MCF 10A (cell line): ENCODE data around the gene AGBL1. TPM values are rescaled to one million over a fixed set of nuclear protein-coding genes. Genes with fewer than 3 reads are reported as not detected.

Source experiments
- BruUV-seq: library from RNA; stranded (reverse); fragments of 400-500 nt; replicated peaks from 2 replicates; lab custom pipeline; 2021; lab: Mats Ljungman, UMichigan
- CTCF ChIA-PET: fragments of 300-600 bp; sonication (Branson Sonifier 250); formaldehyde crosslinking; extraction: SDS; loops from one replicate; lab custom pipeline; 2021; ENCODE audit warnings: antibody characterized with exemption, inconsistent platforms; lab: Yijun Ruan, JAX
- POLR2A ChIA-PET: fragments of 300-600, 350-650 bp; sonication (Branson Sonifier 250); formaldehyde crosslinking; extraction: SDS; loops from one replicate; lab custom pipeline; 2020; ENCODE audit warnings: antibody characterized with exemption, inconsistent platforms; lab: Yijun Ruan, JAX
- DNase-seq: peaks from one replicate; pipeline ENCODE4 v3.0.0-alpha.2; 2018; ENCODE audit not compliant: unreplicated experiment
- H3K27ac Mint-ChIP-seq: one replicate; pipeline ENCODE4 v1.8.0; 2022; ENCODE audit warnings: mild to moderate bottlenecking, low read depth, mixed read lengths; ENCODE audit not compliant: unreplicated experiment
- H3K27me3 Mint-ChIP-seq: one replicate; pipeline ENCODE4 v1.8.0; 2022; ENCODE audit warnings: mixed read lengths; ENCODE audit not compliant: insufficient read depth, unreplicated experiment
- H3K36me3 Mint-ChIP-seq: one replicate; pipeline ENCODE4 v1.8.0; 2022; ENCODE audit warnings: mild to moderate bottlenecking, moderate library complexity, mixed read lengths; ENCODE audit not compliant: insufficient read depth, unreplicated experiment
- H3K4me1 Mint-ChIP-seq: one replicate; pipeline ENCODE4 v1.8.0; 2022; ENCODE audit warnings: mixed read lengths; ENCODE audit not compliant: insufficient read depth, unreplicated experiment
- H3K4me3 Mint-ChIP-seq: one replicate; pipeline ENCODE4 v1.8.0; 2022; ENCODE audit warnings: mild to moderate bottlenecking, moderate library complexity, mixed read lengths; ENCODE audit not compliant: unreplicated experiment
- H3K9me3 Mint-ChIP-seq: one replicate; pipeline ENCODE4 v1.8.0; 2022; ENCODE audit warnings: mixed read lengths; ENCODE audit not compliant: unreplicated experiment
- CTCF ChIP-seq: fragments of 200-600 bp; IDR thresholded peaks from one replicate; pipeline ENCODE4 v1.8.0; 2022; ENCODE audit warnings: antibody characterized with exemption, mild to moderate bottlenecking; ENCODE audit not compliant: unreplicated experiment
- intact Hi-C: fragments of 100-400 bp; cut with micrococcal nuclease; formaldehyde crosslinking; loops from 2 replicates; pipeline ENCODE4 v1.14.1; 2022
- total RNA-seq: library from RNA; stranded (reverse); gene quantifications from 2 replicates; pipeline ENCODE4 v1.2.3, GENCODE V29; 2022

AGBL1 gene
- total RNA-seq, 1 experiment from 2014 or later, result not detected

- Mint-ChIP-seq H3K9me3 (no peaks in the 10 kb centered on the region), H3K36me3 (no peaks in the 10 kb centered on the region), H3K27me3 (no peaks in the 10 kb centered on the region), H3K4me3 (no peak overlapping the region), H3K27ac (no peak overlapping the region), H3K4me1 (no peaks in the 10 kb centered on the region)
- ChIA-PET CTCF (interaction anchor here (0.6 to 1.1 kb wide), 3 partner anchors 984 to 1372 kb away, joined by 3 to 4 read pairs (median 3); no protein-coding TSS in a partner anchor), POLR2A (interaction anchor here (0.7 kb wide), 1 partner anchor 1502 kb away, joined by 3 read pairs; no protein-coding TSS in a partner anchor)
- no peak for TF ChIP-seq CTCF
- intact Hi-C loops, result loop anchor here (10.0 kb wide), 1 partner anchor 248 kb away; no protein-coding TSS in a partner anchor
- BruUV-seq, result no TSS peak
- no peak for DNase-seq
Observed at GRCh38 chr15:86872782-86873181, 793.1 kb downstream of the AGBL1 start.

GRCh38 chr15:86875067-86875466, 795.4 kb downstream of the AGBL1 start:
- Mint-ChIP-seq H3K4me1 (no peaks in the 10 kb centered on the region), H3K4me3 (no peak overlapping the region), H3K9me3 (no peaks in the 10 kb centered on the region), H3K27me3 (no peaks in the 10 kb centered on the region), H3K36me3 (no peaks in the 10 kb centered on the region), H3K27ac (no peak overlapping the region)
- intact Hi-C loops, result loop anchor here (10.0 kb wide), 1 partner anchor 250 kb away; no protein-coding TSS in a partner anchor
- CTCF ChIA-PET, result no interaction called here
- POLR2A ChIA-PET, result no interaction called here
- no TSS peak for BruUV-seq
- DNase-seq, result no peak
- no peak for TF ChIP-seq CTCF

GRCh38 chr15:86876387-86876944, 796.8 kb downstream of the AGBL1 start:
- CTCF ChIA-PET, result interaction anchor here (0.7 to 1.1 kb wide), 2 partner anchors 401 to 1088 kb away, joined by 3 to 6 read pairs; no protein-coding TSS in a partner anchor

More at GRCh38 chr15:86876387-86876944, 796.8 kb downstream of the AGBL1 start:
- Mint-ChIP-seq H3K27ac (no peak overlapping the region), H3K4me1 (no peaks in the 10 kb centered on the region), H3K27me3 (peaks cover 8% of the 10 kb centered on the region), H3K9me3 (no peaks in the 10 kb centered on the region), H3K36me3 (no peaks in the 10 kb centered on the region), H3K4me3 (no peak overlapping the region)
- no TSS peak for BruUV-seq
- TF ChIP-seq CTCF, result no peak
- intact Hi-C loops, result loop anchor here (10.0 kb wide), 1 partner anchor 252 kb away; no protein-coding TSS in a partner anchor
- POLR2A ChIA-PET, result no interaction called here
- no peak for DNase-seq
